HG02870 (cell line): Measurements from ENCODE around the gene MACROH2A2.
"Not testable (repeated sequence)": the region's sequence is repeated elsewhere in the genome, so short reads cannot be mapped to it uniquely, and the experiment has no call there.

ENCODE experiments used
- ATAC-seq: cut with Tn5 transposase; IDR thresholded peaks from one replicate; pipeline ENCODE4 v1.9.1; 2021; ENCODE audit warnings: mild to moderate bottlenecking, moderate library complexity; ENCODE audit not compliant: unreplicated experiment

MACROH2A2 gene

DNA sequence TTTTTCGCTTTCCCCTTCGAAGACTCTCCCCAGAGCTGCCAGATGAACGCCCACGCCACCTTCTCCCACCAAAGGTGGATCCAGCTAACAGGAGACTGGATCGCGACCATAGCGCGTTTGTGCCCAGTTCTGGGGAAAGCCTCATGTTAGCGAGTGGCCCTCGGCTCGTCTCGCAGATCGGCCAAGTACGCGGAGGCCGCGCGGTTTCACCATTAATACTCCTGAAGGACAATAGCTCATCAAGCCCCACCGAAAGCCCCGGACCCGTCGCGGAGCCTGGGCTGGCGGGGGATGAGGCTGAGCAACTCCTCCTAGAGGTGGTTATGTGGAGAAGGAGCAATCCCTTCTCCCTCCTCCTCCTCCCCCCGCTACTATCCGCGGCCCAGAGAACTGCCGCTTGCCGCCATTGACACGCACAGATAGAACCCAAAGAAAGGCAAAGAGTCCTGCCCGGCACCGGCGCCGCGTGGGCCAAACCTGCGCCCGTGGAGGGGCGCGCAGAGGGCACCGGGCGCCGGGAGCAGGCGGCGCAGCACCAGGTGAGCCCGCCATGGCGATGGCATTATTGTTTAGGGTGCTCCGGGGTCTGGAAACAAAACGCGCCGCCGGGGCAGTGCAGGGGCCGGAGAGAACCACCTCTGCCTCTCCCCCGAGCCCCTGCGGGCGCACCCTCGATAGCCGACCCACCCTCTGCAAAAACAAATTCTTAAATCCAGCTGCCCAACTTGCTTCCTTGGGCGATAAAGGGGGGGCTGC lies at the start of gene MACROH2A2:
Gene MACROH2A2, plus strand, starts transcription at position 385 of the 756 bp plus-strand sequence. CDS start 22,813 bp downstream, outside the sequence.
- no peak for ATAC-seq

DNA sequence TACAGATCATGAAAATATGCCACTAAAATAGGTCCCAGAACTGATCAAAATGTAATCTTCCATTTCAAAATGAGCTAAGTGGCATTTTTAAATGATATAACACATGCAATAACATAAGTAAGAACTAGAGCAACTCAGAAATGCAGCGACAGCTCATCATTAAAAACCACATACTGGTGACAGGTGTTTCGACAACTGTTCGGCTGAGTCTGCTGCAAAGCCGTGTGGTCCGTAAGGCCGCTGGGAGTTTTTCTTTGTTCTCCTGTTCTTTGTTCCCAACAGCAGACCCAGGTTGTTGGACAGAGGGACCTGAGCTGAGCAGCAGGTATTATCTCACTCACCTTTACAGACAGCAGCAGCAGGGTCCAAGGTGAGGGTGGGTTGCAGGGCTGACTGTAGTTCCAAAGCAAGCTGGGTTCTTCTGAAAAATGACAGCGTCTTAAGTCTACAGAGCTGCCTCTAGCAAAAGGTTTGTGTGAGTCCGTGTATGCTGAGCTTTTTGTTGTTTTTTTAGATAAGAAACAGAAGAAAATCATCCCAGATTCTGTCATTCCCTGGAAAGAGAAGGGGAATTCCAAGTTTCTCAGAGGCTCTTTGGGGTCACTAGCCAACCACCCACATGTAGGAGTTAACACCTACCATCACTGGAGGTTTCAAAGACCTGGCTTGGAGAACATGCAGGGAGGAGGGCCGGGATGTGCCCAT lies 45.4 kb upstream of the MACROH2A2 start:
- no peak for ATAC-seq

DNA sequence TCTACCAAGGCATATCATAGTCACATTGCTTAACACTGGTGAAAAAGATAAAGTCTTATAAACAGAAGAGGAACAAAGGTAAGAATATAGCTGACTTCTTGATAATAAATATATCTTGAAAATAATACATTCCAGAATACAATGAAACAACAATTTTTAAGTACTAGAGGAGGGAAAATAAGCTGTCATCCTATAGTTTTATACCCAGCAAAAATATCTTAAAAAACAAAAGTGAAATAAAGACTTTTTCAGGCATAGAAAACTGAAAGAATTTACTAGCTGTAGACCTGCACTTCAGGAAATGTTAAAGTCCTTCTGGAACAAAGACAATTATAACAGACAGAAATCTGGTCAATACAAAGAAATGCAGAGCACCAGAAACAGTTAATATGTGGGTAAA lies 21.4 kb upstream of the MACROH2A2 start:
- ATAC-seq = no peak

DNA sequence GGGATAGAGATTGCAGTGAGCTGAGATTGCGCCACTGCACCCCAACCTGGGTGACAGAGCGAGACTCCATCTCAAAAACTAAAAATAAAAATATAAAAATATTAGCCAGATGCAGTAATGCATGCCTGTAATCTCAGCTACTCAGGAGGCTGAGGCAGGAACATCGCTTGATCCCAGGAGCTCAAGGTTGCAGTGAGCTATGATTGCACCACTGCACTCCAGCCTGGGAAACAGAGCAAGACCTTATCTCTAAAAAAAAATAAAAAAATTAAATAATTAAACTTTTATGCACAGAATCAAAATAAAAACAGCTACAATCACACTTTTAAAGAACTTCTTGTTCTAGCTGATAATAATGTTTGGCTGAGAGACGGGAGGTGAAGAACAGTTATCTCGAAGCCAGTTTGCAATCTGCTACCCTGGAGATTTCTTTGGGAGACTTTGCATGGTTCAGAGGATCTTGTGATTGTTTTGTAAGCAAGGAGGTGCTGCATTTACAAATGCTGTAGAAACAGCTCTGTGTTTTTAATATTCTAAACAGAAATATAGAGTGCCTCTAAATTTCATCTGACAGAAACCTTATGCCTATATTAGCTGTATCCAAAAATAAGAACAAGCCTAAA lies 19.9 kb upstream of the MACROH2A2 start:
- no peak for ATAC-seq

- ATAC-seq = no peak
These were observed 18.4 kb upstream of the MACROH2A2 start for GRCh38 chr10:70034232-70034631.

GRCh38 chr10:70035531-70035930 lies 17.1 kb upstream of the MACROH2A2 start:
- no peak for ATAC-seq

GRCh38 chr10:70038923-70039322 lies 13.7 kb upstream of the MACROH2A2 start:
- no peak for ATAC-seq

GRCh38 chr10:70041016-70041415 lies 11.6 kb upstream of the MACROH2A2 start:
- ATAC-seq = no peak

DNA sequence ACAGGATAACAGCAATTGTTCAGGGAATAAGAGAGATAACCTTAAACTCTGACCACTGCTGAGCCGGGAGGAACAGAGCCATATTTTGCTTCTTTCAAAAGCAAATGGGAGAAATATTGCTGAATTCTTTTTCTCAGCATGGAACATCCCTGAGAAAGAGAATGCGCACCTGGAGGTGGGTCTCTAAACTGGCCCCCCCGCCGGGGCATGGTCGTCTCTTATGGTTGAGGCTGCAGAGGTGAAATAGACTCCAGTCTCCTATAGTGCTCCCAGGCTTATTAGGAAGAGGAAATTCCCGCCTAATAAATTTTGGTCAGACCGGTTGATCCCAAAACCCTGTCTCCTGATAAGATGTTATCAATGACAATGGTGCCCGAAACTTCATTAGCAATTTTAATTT lies 10.9 kb upstream of the MACROH2A2 start:
- ATAC-seq = not testable (repeated sequence)

- ATAC-seq = not testable (repeated sequence)
These were observed 5.6 kb upstream of the MACROH2A2 start for GRCh38 chr10:70047066-70047465.

DNA sequence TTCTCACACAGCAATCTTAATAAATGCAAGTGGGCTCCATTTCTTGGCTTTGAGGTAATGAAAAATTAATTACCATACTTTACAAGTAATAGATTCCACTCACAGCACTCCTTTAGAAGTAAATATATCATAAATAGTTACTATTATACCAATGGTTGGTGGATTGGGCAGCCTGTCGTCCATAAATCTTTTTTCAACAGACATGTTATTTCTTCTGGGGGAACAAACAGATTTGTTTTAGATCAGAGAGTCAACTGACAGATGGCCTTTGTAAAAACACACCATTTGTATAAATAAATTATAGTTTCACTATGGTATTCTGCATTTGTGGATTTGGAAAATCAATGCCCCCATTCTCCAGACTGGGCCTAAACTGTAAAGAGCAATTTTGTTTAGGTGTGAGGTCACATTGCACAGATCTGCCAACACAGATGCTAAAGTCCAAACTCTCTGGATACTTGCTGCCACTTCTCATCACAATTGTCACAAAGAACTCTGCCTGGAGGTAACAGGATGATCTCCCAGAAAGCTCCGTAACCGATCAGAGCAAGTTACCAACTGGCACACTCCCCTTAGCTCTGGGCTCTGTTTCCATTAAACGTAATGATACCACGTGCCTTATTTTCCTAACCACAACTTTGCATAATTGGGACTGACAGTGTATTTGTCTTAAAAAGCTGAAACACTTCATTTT lies 4.5 kb upstream of the MACROH2A2 start:
- no peak for ATAC-seq

GRCh38 chr10:70051848-70052247 lies 798 bp upstream of the MACROH2A2 start:
- no peak for ATAC-seq

DNA sequence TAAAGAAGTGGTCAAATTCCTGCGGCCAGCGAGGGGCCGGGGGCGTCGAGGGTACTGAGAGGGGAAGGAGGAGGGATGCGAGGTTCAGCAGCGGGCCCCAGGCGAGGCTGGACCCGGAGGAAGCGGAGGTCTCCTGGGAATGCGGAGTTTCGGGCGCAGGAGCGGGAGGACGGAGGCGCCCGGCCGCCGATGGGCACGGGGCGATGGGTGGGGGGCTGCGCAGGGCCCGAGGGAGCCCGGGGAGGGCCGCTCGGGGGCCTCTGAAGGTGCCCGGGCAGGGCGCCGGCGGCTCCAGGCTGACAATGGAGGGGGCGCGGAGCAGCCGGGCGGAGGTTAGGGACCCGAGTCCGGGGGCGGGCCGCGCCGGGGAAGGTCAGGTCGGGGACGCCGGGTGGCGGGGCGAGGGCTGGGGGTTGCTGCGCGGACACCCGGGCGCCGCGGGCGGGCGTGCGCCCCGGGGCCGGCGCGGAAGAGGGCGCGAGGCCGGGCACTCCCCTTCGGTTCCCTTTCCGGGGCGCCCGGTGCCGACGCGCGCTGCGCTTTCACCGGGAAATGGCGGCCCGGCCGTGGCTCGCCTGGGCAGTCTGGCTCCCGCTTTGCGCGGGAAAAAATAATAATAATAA lies 683 bp downstream of the MACROH2A2 start:
- ATAC-seq = no peak

DNA sequence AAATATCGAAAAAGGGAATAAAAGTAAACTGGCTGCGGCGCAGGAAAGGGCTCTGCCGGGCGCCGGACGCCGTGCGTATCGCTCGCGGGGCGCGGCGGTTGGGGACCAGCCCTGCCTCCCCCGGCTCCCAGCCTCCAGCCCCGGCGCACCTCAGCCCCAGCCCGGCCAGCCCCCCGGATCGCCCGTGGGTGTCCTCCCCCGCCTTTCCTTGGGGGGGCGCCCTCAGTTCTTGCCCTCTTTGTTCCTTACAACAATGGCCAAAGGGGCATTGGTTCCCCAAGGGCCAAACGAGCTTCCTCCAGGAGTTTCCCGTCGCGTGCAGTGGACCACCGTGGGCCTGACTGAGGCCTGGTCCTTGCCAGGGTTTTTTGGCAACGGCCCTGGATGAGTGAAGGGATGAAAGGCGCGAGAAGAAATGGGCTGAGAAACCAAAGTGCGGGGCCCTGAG lies 1.2 kb downstream of the MACROH2A2 start:
- ATAC-seq = no peak

- ATAC-seq = no peak
These were observed 2.3 kb downstream of the MACROH2A2 start for GRCh38 chr10:70054902-70055301.

GRCh38 chr10:70055550-70055949 lies 2.9 kb downstream of the MACROH2A2 start:
- no peak for ATAC-seq

DNA sequence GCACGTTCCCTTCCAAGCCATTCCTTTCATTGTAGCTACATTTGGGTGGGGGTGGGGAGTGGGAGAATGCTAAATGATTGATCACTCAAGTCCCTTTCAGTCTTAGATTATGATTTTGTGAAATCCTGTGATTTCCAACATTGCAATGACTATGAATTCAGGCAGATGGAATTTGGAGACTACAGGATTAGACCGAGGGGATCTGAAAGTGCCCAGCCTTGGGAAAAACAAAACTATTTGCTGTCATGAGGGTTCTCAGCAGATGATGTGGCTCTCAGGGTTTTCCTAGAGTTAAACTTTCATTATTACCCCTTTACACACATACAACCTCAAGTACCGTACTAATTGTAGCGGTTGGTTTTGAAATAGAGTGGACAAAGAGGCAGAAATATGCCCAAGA lies 4.7 kb downstream of the MACROH2A2 start:
- ATAC-seq = no peak

GRCh38 chr10:70060389-70060788 lies 7.7 kb downstream of the MACROH2A2 start:
- ATAC-seq = no peak

- ATAC-seq = no peak
These were observed 10.9 kb downstream of the MACROH2A2 start for GRCh38 chr10:70063418-70064098.

GRCh38 chr10:70064486-70064885 lies 11.8 kb downstream of the MACROH2A2 start:
- ATAC-seq = no peak
